HFFc6 (cell line): ENCODE results near the gene E2F6. TPM values are rescaled to one million over a fixed set of nuclear protein-coding genes. Genes with fewer than 3 reads are reported as not detected.
A peak's percentile ranks its signal among the peaks of the same experiment; 100 is the strongest.

ENCODE experiments used
- DNase-seq: peaks from one replicate; pipeline ENCODE4 v3.0.0-alpha.2; 2018
- H3K27ac Mint-ChIP-seq: 2 replicates; pipeline ENCODE4 v1.8.0; 2020; ENCODE audit warnings: mild to moderate bottlenecking, mixed read lengths
- H3K27me3 Mint-ChIP-seq: 2 replicates; pipeline ENCODE4 v1.8.0; 2021; ENCODE audit warnings: mild to moderate bottlenecking, moderate library complexity, mixed read lengths; ENCODE audit not compliant: insufficient read depth
- H3K36me3 Mint-ChIP-seq: 2 replicates; pipeline ENCODE4 v1.8.0; 2021; ENCODE audit warnings: low read depth, mixed read lengths
- H3K4me1 Mint-ChIP-seq: 2 replicates; pipeline ENCODE4 v1.8.0; 2020; ENCODE audit warnings: low read depth, mixed read lengths
- H3K4me3 Mint-ChIP-seq: 2 replicates; pipeline ENCODE4 v1.8.0; 2020; ENCODE audit warnings: mild to moderate bottlenecking, moderate library complexity, mixed read lengths
- H3K9me3 Mint-ChIP-seq: 2 replicates; pipeline ENCODE4 v1.8.0; 2020; ENCODE audit warnings: mild to moderate bottlenecking, mixed read lengths
- CTCF ChIP-seq: fragments of 200-600 bp; sonication (generic); IDR thresholded peaks from 2 replicates; pipeline ENCODE4 v1.5.0; 2021; ENCODE audit warnings: antibody characterized with exemption, mild to moderate bottlenecking
- total RNA-seq, 6 experiments: library from RNA; stranded (reverse); fragmentation: NEBNext Ultra II Directional; extraction: Animal tissue kit (Norgen Biotek cat#: 25700); gene quantifications; 2 replicates in 1 of 6; 3 replicates in 5 of 6; pipeline ENCODE4 v1.2.3, GENCODE V29; 2021

E2F6 gene
- total RNA-seq, 6 experiments from 2014 or later, result 8.9 to 11.3 (median 10.3) TPM

- H3K4me3 Mint-ChIP-seq, result no peak overlapping the region
- no peak for DNase-seq
- H3K27ac Mint-ChIP-seq, result no peak overlapping the region
- H3K27me3 Mint-ChIP-seq, result peaks cover 8% of the 10 kb centered on the region
- no peaks in the 10 kb centered on the region for H3K36me3 Mint-ChIP-seq
- H3K9me3 Mint-ChIP-seq, result no peaks in the 10 kb centered on the region
- peaks cover 12% of the 10 kb centered on the region for H3K4me1 Mint-ChIP-seq
- no peak for TF ChIP-seq CTCF
Observed at GRCh38 chr2:11398750-11399437, 67.1 kb downstream of the E2F6 start.

- H3K9me3 Mint-ChIP-seq, result no peaks in the 10 kb centered on the region
- no peaks in the 10 kb centered on the region for H3K36me3 Mint-ChIP-seq
- TF ChIP-seq CTCF, result no peak
- no peak overlapping the region for H3K4me3 Mint-ChIP-seq
- peak; percentile 43 for DNase-seq
- peaks cover 10% of the 10 kb centered on the region for H3K4me1 Mint-ChIP-seq
- peaks cover 8% of the 10 kb centered on the region for H3K27me3 Mint-ChIP-seq
- no peak overlapping the region for H3K27ac Mint-ChIP-seq
Observed at GRCh38 chr2:11397513-11397912, 68.4 kb downstream of the E2F6 start.

GRCh38 chr2:11396467-11397445 lies 69.2 kb downstream of the E2F6 start:
- no peak for DNase-seq
- H3K27ac Mint-ChIP-seq, result no peak overlapping the region

GRCh38 chr2:11396021-11396420 lies 69.9 kb downstream of the E2F6 start:
- no peak overlapping the region for H3K27ac Mint-ChIP-seq
- H3K9me3 Mint-ChIP-seq, result no peaks in the 10 kb centered on the region

More at GRCh38 chr2:11396467-11397445, 69.2 kb downstream of the E2F6 start:
- Mint-ChIP-seq H3K9me3 (no peaks in the 10 kb centered on the region), H3K27me3 (peaks cover 8% of the 10 kb centered on the region), H3K4me1 (peaks cover 14% of the 10 kb centered on the region), H3K36me3 (no peaks in the 10 kb centered on the region), H3K4me3 (no peak overlapping the region)
- TF ChIP-seq CTCF, result no peak

GRCh38 chr2:11395389-11395788 lies 70.6 kb downstream of the E2F6 start:
- no peak overlapping the region for H3K27ac Mint-ChIP-seq
- peaks cover 8% of the 10 kb centered on the region for H3K27me3 Mint-ChIP-seq
- TF ChIP-seq CTCF, result no peak
- H3K4me1 Mint-ChIP-seq, result peaks cover 19% of the 10 kb centered on the region
- no peak for DNase-seq
- no peak overlapping the region for H3K4me3 Mint-ChIP-seq
- no peaks in the 10 kb centered on the region for H3K36me3 Mint-ChIP-seq
- H3K9me3 Mint-ChIP-seq, result no peaks in the 10 kb centered on the region

More at GRCh38 chr2:11396021-11396420, 69.9 kb downstream of the E2F6 start:
- H3K27me3 Mint-ChIP-seq, result peaks cover 8% of the 10 kb centered on the region
- H3K4me3 Mint-ChIP-seq, result no peak overlapping the region
- no peak for TF ChIP-seq CTCF
- H3K36me3 Mint-ChIP-seq, result no peaks in the 10 kb centered on the region
- DNase-seq, result no peak
- peaks cover 19% of the 10 kb centered on the region for H3K4me1 Mint-ChIP-seq

Other genes starting within 250 kb of the E2F6 start
- 10 to 100 TPM; 41.6 to 54.3 (median 51.7) TPM for gene ROCK2, start 121.5 kb downstream of the E2F6 start, total RNA-seq
- under 1 TPM in 3 of 6 experiments, not detected in 3; 0.07 to 0.11 (median 0.09) TPM for gene GREB1, start 67.9 kb upstream of the E2F6 start, total RNA-seq
- gene NTSR2, start 204.0 kb upstream of the E2F6 start, total RNA-seq, result not detected